K562 (cell line): ENCODE results near the gene WASF2. TPM values are rescaled to one million over a fixed set of nuclear protein-coding genes. Genes with fewer than 3 reads are reported as not detected.

ENCODE experiments used
- ATAC-seq: fragments of 200-7000 bp; cut with Tn5 transposase; 3 replicates; pipeline ENCODE4 v1.9.1; 2020; ENCODE audit warnings: moderate library complexity
- BruUV-seq: library from RNA; stranded (reverse); fragments of 400-500 nt; replicated peaks from 2 replicates; lab custom pipeline; 2021; lab: Mats Ljungman, UMichigan
- CTCF ChIA-PET: fragments of 300-600 bp; formaldehyde crosslinking; extraction: SDS; loops from one replicate; lab custom pipeline; 2021; ENCODE audit warnings: low intra/inter-chr PET ratio; lab: Yijun Ruan, JAX
- POLR2A ChIA-PET: fragments of 300-600, 350-650 bp; sonication (Branson Sonifier 250); formaldehyde crosslinking; extraction: SDS; loops from one replicate; lab custom pipeline; 2021; ENCODE audit warnings: antibody characterized with exemption, inconsistent platforms; lab: Yijun Ruan, JAX
- DNase-seq, 4 experiments: peaks; one replicate each; pipeline versions ENCODE4 v3.0.0 to v3.0.0-alpha.2; 2011 to 2018; ENCODE audit warnings: low spot score in 3 of 4, mixed read lengths in 3 of 4; ENCODE audit errors: extremely low read depth in 1 of 4
- FAIRE-seq: peaks from 2 replicates; lab custom pipeline; 2011; peaks lifted over from hg19 to GRCh38; lab: Jason Lieb, UNC
- H2AFZ ChIP-seq: 2 replicates; pipeline ENCODE4 v1.6.0; 2011; ENCODE audit warnings: low read depth, low read length, control low read depth, inconsistent platforms
- H3K27ac ChIP-seq: fragments of 200-600 bp; 3 replicates; pipeline ENCODE4 v1.8.0; 2011; ENCODE audit warnings: low read depth, mild to moderate bottlenecking, control low read depth, inconsistent platforms, low read length, moderate library complexity, mixed read lengths; ENCODE audit errors: extremely low read depth
- H3K27me3 ChIP-seq, 2 experiments: fragments of 300-600 bp in 1 of 2; 2 replicates in 1 of 2; 3 replicates in 1 of 2; pipeline versions ENCODE4 v1.6.0 to v1.8.0; 2011; ENCODE audit warnings: inconsistent platforms in 2 of 2, low read length in 2 of 2, mild to moderate bottlenecking in 1 of 2, mixed read lengths in 1 of 2, moderate library complexity in 1 of 2; ENCODE audit not compliant: control insufficient read depth in 2 of 2, insufficient read depth in 2 of 2
- H3K36me3 ChIP-seq: fragments of 300-600 bp; 3 replicates; pipeline ENCODE4 v1.8.0; 2011; ENCODE audit warnings: mild to moderate bottlenecking, low read length, inconsistent platforms; ENCODE audit not compliant: control insufficient read depth, insufficient read depth
- H3K4me1 ChIP-seq, 2 experiments: fragments of 200-600 bp in 1 of 2; replicated peaks in 1 of 2; 2 replicates in 1 of 2; 3 replicates in 1 of 2; pipeline versions ENCODE4 v1.5.1 to v1.8.0; 2011; ENCODE audit warnings: inconsistent platforms in 2 of 2, low read length in 2 of 2, mild to moderate bottlenecking in 1 of 2, mixed read lengths in 1 of 2, moderate library complexity in 1 of 2; ENCODE audit not compliant: control insufficient read depth in 2 of 2, insufficient read depth in 2 of 2
- H3K4me2 ChIP-seq: 2 replicates; pipeline ENCODE4 v1.6.1; 2011; ENCODE audit warnings: low read length, control low read depth, inconsistent platforms, mixed read lengths; ENCODE audit not compliant: insufficient read depth
- H3K4me3 ChIP-seq: fragments of 200-600 bp; sonication (generic), shearing (Covaris generic); 2 replicates; pipeline ENCODE4 v1.5.1; 2016; ENCODE audit warnings: control low read depth, inconsistent platforms
- H3K79me2 ChIP-seq: fragments of 200-600 bp; 3 replicates; pipeline ENCODE4 v1.8.0; 2011; ENCODE audit warnings: low read length, inconsistent platforms; ENCODE audit not compliant: control insufficient read depth, insufficient read depth
- H3K9ac ChIP-seq, 2 experiments: 2 replicates each; pipeline versions ENCODE4 v1.6.0 to v1.6.1; 2011; ENCODE audit warnings: low read depth in 2 of 2, low read length in 2 of 2, control low read depth in 1 of 2, inconsistent platforms in 1 of 2, mild to moderate bottlenecking in 1 of 2, mixed read lengths in 1 of 2; ENCODE audit not compliant: insufficient read depth in 1 of 2
- H3K9me1 ChIP-seq: one replicate; pipeline ENCODE4 v1.6.0; 2011; ENCODE audit warnings: inconsistent platforms, mild to moderate bottlenecking, low read length, moderate library complexity; ENCODE audit not compliant: control insufficient read depth, insufficient read depth
- H3K9me3 ChIP-seq: replicated peaks from 2 replicates; pipeline ENCODE4 v1.5.1; 2011; ENCODE audit warnings: low read depth, low read length, inconsistent platforms; ENCODE audit not compliant: control insufficient read depth, insufficient read depth
- H4K20me1 ChIP-seq: replicated peaks from 2 replicates; pipeline ENCODE4 v1.6.1; 2011; ENCODE audit warnings: low read length, inconsistent platforms, mixed read lengths; ENCODE audit not compliant: control insufficient read depth, insufficient read depth
- ARID3B ChIP-seq: fragments of 250-450 bp; sonication (Bioruptor Pico); IDR thresholded peaks from 2 replicates; pipeline ENCODE4 v1.4.0; 2020; ENCODE audit warnings: borderline replicate concordance
- CBX8 ChIP-seq: fragments of 200-600 bp; sonication (generic); IDR thresholded peaks from 2 replicates; pipeline ENCODE4 v1.6.1; 2012; ENCODE audit warnings: borderline replicate concordance, mixed run types, low read depth, mild to moderate bottlenecking, moderate library complexity, mixed read lengths, low read length, control low read depth, inconsistent platforms; ENCODE audit not compliant: poor library complexity, severe bottlenecking; ENCODE audit errors: extremely low read depth
- CREB1 ChIP-seq, 2 experiments: sonication (generic) in 1 of 2; formaldehyde crosslinking in 1 of 2; IDR thresholded peaks; 2 replicates each; pipeline versions ENCODE4 v1.6.1 to v1.8.0; 2012 to 2022; ENCODE audit warnings: inconsistent platforms in 1 of 2, mild to moderate bottlenecking in 1 of 2, missing genetic modification reagents in 1 of 2, moderate library complexity in 1 of 2
- KDM5B ChIP-seq: fragments of 200-600 bp; sonication (generic); IDR thresholded peaks from 2 replicates; pipeline ENCODE4 v1.6.1; 2012; ENCODE audit warnings: low read depth, mild to moderate bottlenecking, moderate library complexity, low read length, control low read depth, inconsistent platforms; ENCODE audit not compliant: insufficient replicate concordance
- NFIC ChIP-seq: fragments of 450-650 bp; IDR thresholded peaks from 2 replicates; pipeline ENCODE4 v1.6.1; 2017; ENCODE audit warnings: mild to moderate bottlenecking, inconsistent platforms
- POLR2G ChIP-seq: fragments of 200-400 bp; formaldehyde crosslinking; IDR thresholded peaks from 2 replicates; pipeline ENCODE4 v1.6.1; 2017; ENCODE audit warnings: low read depth, mild to moderate bottlenecking, antibody characterized with exemption, low read length, moderate library complexity
- SIN3A ChIP-seq, 2 experiments: fragments of 150-350 bp in 1 of 2; IDR thresholded peaks; 2 replicates each; pipeline ENCODE4 v1.6.1; 2011 to 2016; ENCODE audit warnings: borderline replicate concordance in 2 of 2, low read depth in 2 of 2, low read length in 2 of 2, mild to moderate bottlenecking in 2 of 2, moderate library complexity in 2 of 2; ENCODE audit not compliant: control insufficient read depth in 1 of 2
- SP1 ChIP-seq: sonication (generic); formaldehyde crosslinking; IDR thresholded peaks from 2 replicates; pipeline ENCODE4 v1.8.1; 2022; ENCODE audit warnings: mild to moderate bottlenecking, missing genetic modification reagents
- TFAP4 ChIP-seq: sonication (generic); formaldehyde crosslinking; IDR thresholded peaks from 2 replicates; pipeline ENCODE4 v1.8.0; 2022; ENCODE audit warnings: missing genetic modification reagents, mild to moderate bottlenecking, moderate library complexity, borderline replicate concordance
- ZBTB49 ChIP-seq: sonication (generic); formaldehyde crosslinking; IDR thresholded peaks from 2 replicates; pipeline ENCODE4 v1.8.0; 2022; ENCODE audit warnings: missing genetic modification reagents, mild to moderate bottlenecking, borderline replicate concordance
- ZNF143 ChIP-seq: sonication (generic); formaldehyde crosslinking; IDR thresholded peaks from 2 replicates; pipeline ENCODE4 v1.9.0; 2022; ENCODE audit warnings: mild to moderate bottlenecking, missing genetic modification reagents
- ZNF583 ChIP-seq: fragments of 250-450 bp; sonication (Bioruptor Pico); IDR thresholded peaks from 2 replicates; pipeline ENCODE4 v1.4.0; 2020
- WGBS: fragments of 100-300 bp; shearing (Covaris generic); methylation state at CpG from one replicate; pipeline ENCODE4 v1.1.6; 2016; ENCODE audit warnings: low coverage, mixed read lengths; ENCODE audit not compliant: insufficient coverage; ENCODE audit errors: missing lambda C conversion rate; 5-methylcytosine and 5-hydroxymethylcytosine counted together
- in situ Hi-C: fragments of 300-500 bp; cut with MboI; formaldehyde crosslinking; loops from 4 replicates; pipeline ENCODE4 v1.15.0; 2018; ENCODE audit warnings: inconsistent platforms, mixed read lengths
- intact Hi-C: fragments of 100-400 bp; cut with micrococcal nuclease; formaldehyde crosslinking; loops from 2 replicates; pipeline ENCODE4 v1.14.2; 2022
- polyA plus RNA-seq, 8 experiments: library from polyadenylated mRNA; depleted of rRNA in 4 of 8; stranded (reverse) in 5 of 8; unstranded in 3 of 8; fragments of >200 nt; fragmentation: Nextera tagmentation in 2 of 8; fragmentation: Illumina TruSeq in 1 of 8; extraction: Ambion mirVana in 2 of 8; extraction: Trizol in 1 of 8; gene quantifications; 2 replicates each; pipeline versions ENCODE4 v1.2.1 to v1.2.3, GENCODE V29; 2011 to 2014; ENCODE audit warnings: inconsistent platforms in 1 of 8, missing spikeins in 1 of 8
- total RNA-seq, 7 experiments: library from RNA; depleted of rRNA in 6 of 7; stranded (reverse); fragments of >200 nt in 6 of 7; fragmentation: Illumina TruSeq in 2 of 7; extraction: Trizol in 2 of 7; gene quantifications; 2 replicates each; pipeline versions ENCODE4 v1.2.1 to v1.2.3, GENCODE V29; 2011 to 2021; ENCODE audit warnings: low replicate concordance in 1 of 7

Gene WASF2
- total and polyA plus RNA-seq, 9 of the 15 experiments (the other 6 are each of a cell fraction or from before 2014, with no cell fraction given): 8.2 to 163 (median 31.2) TPM

- TF ChIP-seq ARID3B (CRISPR knock-in tag) (0 out of 2 replicates have a peak, but pooled peaks have one; percentile 5), CBX8 (no peak), ZNF143 (CRISPR knock-in tag) (no peak)
These were observed 106.3 kb downstream of the WASF2 start (continued) for GRCh38 chr1:27383661-27384060.

GRCh38 chr1:27383039-27383605, 106.8 kb downstream of the WASF2 start, which contains the start of gene CD164L2:
Gene CD164L2, minus strand, starts transcription at chr1:27383333. Its CDS starts 94 bp downstream, at chr1:27383239.
- no peaks in the 10 kb centered on the region for H3K9me1 ChIP-seq
- DNase-seq: peak; percentile 85 to 99 (median 98)
- POLR2A ChIA-PET: interaction anchor here (0.6 to 2.7 kb wide), 4 partner anchors 11 to 30 kb away, joined by 3 to 20 read pairs (median 4); partner anchors contain the start of gene MAP3K6
- CTCF ChIA-PET: no interaction called here
- no peaks in the 10 kb centered on the region for H3K27me3 ChIP-seq
- H3K36me3 ChIP-seq: no peaks in the 10 kb centered on the region
- H3K27ac ChIP-seq: no peak within 1 kb of the TSS
- in situ Hi-C loops (no loop called here), intact Hi-C loops (no loop called here)
- H4K20me1 ChIP-seq: no peaks in the 10 kb centered on the region; the same call in 1 of the 2 replicates
- no TSS peak for BruUV-seq
- peak; percentile 99 for ATAC-seq
- no peaks in the 10 kb centered on the region for H3K9me3 ChIP-seq
- WGBS: 3% methylated on average over 33 of the region's 43 CpGs
- no peaks in the 10 kb centered on the region for H3K79me2 ChIP-seq
- H3K4me2 ChIP-seq: peak within 1 kb of the TSS; percentile 56
- peaks cover 5 to 33% of the 10 kb centered on the region in 2 experiments for H3K4me1 ChIP-seq
- peak within 1 kb of the TSS in 1 of 2 experiments; percentile 87; a peak in 3 of 4 replicates for H3K9ac ChIP-seq
- peak within 1 kb of the TSS; percentile 32 for H3K4me3 ChIP-seq
- FAIRE-seq: peak; percentile 83
- peak within 1 kb of the TSS; percentile 86 for H2AFZ ChIP-seq
- TF ChIP-seq POLR2G: peak; percentile 66
- TF ChIP-seq CREB1 (IDR thresholded peaks at IDR 0.05): 0 out of 2 replicates have a peak, but pooled peaks have one; percentile 15
- TF ChIP-seq CREB1 (CRISPR knock-in tag; IDR thresholded peaks at IDR 0.05): no peak
- TF ChIP-seq TFAP4 (CRISPR knock-in tag): peak; percentile 64; the same call in 1 of the 2 replicates
- no peak for TF ChIP-seq NFIC
- peak; percentile 46 for TF ChIP-seq KDM5B
- no peak for TF ChIP-seq ZBTB49 (CRISPR knock-in tag)
- no peak for TF ChIP-seq ZNF583
- peak in 1 of 2 experiments; percentile 32; a peak in 1 of 4 replicates for TF ChIP-seq SIN3A (IDR thresholded peaks at IDR 0.05; ENCODE audit: borderline replicate concordance in 2 of 2, control insufficient read depth in 1 of 2, low read depth in 2 of 2, low read length in 2 of 2)
- peak; percentile 90 for TF ChIP-seq SP1 (CRISPR knock-in tag)
